Heart left ventricle (tissue), 13 donors: ENCODE measurements around the gene GTPBP3.
"Not testable (repeated sequence)": the region's sequence is repeated elsewhere in the genome, so short reads cannot be mapped to it uniquely, and the experiment has no call there.

Experiments
- POLR2A ChIP-seq, 2 donors: fragments of 450-650 bp; IDR thresholded peaks; one replicate each; pipeline ENCODE4 v1.6.1; 2017; ENCODE audit warnings: antibody characterized with exemption in 2 of 2, mild to moderate bottlenecking in 2 of 2, moderate library complexity in 2 of 2
- TF ChIP-seq, protein P1 (sequence below), 12 donors: fragments of 200-600 bp; sonication (generic) in 4 of 12; IDR thresholded peaks; one replicate each; pipeline versions ENCODE4 v1.5.0 to v1.8.0; 2018 to 2022; ENCODE audit warnings: antibody characterized with exemption in 12 of 12, mild to moderate bottlenecking in 5 of 12
- donor health status: ischemic (EF 13 %, LVEDD 7.1; RV severe dilation, severe dysfunction).
- donor health status: DM: no; HTN: yes; CAD: no.
- donor health status: DM: no; HTN: no; CAD: no.
- donor health status: ischemic (EF 25% LVEDD 6.9; RV normal size, moderate dysfunction).
- donor health status: ischemic (EF 25% LVEDD 5.7; RV mildly dilated, moderate dysfunction).
- donor health status: ischemic (EF 35%, LVEDD 5.7; RV mildly dilated, moderate dysfunction).
- donor health status: nonischemic (EF 11% LVEDD 7.7; RV severe dilation, severe dysfunction).
- donor health status: DM: yes; HTN: yes; CAD: no.
- donor health status: PGD.
- donor health status: ischemic (EF 29% LVEDD 5.4; RV normal size, mild dysfunction).
- donor health status: nonischemic (EF 23%, LVEDD 6.1; RV moderate dilation, normal function).

DNA sequence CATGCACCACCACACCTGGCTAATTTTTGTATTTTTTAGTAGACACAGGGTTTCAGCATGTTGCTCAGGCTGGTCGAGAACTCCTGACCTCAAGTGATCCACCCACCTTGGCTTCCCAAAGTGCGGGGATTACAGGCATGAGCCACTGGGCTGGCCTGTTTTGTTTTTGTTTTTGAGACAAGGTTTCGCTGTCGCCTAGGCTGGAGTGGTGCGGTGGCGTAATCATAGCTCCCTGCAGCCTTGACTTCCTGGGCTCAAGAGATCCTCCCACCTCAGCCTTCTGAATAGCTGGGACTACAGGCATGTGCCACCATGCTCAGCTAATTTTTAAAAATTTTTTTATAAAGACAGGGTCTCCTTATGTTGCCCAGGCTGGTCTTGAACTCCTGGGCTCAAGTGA, 41.8 kb upstream of the GTPBP3 start:
- not testable (repeated sequence) for TF ChIP-seq POLR2A (IDR thresholded peaks at IDR 0.05)
- TF ChIP-seq, protein P1, sequence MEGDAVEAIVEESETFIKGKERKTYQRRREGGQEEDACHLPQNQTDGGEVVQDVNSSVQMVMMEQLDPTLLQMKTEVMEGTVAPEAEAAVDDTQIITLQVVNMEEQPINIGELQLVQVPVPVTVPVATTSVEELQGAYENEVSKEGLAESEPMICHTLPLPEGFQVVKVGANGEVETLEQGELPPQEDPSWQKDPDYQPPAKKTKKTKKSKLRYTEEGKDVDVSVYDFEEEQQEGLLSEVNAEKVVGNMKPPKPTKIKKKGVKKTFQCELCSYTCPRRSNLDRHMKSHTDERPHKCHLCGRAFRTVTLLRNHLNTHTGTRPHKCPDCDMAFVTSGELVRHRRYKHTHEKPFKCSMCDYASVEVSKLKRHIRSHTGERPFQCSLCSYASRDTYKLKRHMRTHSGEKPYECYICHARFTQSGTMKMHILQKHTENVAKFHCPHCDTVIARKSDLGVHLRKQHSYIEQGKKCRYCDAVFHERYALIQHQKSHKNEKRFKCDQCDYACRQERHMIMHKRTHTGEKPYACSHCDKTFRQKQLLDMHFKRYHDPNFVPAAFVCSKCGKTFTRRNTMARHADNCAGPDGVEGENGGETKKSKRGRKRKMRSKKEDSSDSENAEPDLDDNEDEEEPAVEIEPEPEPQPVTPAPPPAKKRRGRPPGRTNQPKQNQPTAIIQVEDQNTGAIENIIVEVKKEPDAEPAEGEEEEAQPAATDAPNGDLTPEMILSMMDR (IDR thresholded peaks at IDR 0.05), result not testable (repeated sequence)
